IPS DF 4.7 (cell line): ENCODE results near the gene MAP2K3.

Source experiments
- DNase-seq: peaks from one replicate; pipeline ENCODE4 v3.0.0-alpha.2; 2013; ENCODE audit warnings: low spot score; ENCODE audit errors: extremely low read depth

Gene MAP2K3

GRCh38 chr17:21252796-21253645 is 31.5 kb upstream of the MAP2K3 start, which contains the start of gene NATD1:
NATD1 (minus strand) TSS chr17:21253410; CDS start chr17:21253264, 146 bp downstream.
- no peak for DNase-seq

GRCh38 chr17:21253646-21254441 is 30.7 kb upstream of the MAP2K3 start:
- DNase-seq = no peak

GRCh38 chr17:21258593-21258992 is 25.9 kb upstream of the MAP2K3 start:
- no peak for DNase-seq

GRCh38 chr17:21262259-21262993 is 22.1 kb upstream of the MAP2K3 start:
- no peak for DNase-seq

- no peak for DNase-seq
Observed at GRCh38 chr17:21263376-21263775, 21.1 kb upstream of the MAP2K3 start.

DNA sequence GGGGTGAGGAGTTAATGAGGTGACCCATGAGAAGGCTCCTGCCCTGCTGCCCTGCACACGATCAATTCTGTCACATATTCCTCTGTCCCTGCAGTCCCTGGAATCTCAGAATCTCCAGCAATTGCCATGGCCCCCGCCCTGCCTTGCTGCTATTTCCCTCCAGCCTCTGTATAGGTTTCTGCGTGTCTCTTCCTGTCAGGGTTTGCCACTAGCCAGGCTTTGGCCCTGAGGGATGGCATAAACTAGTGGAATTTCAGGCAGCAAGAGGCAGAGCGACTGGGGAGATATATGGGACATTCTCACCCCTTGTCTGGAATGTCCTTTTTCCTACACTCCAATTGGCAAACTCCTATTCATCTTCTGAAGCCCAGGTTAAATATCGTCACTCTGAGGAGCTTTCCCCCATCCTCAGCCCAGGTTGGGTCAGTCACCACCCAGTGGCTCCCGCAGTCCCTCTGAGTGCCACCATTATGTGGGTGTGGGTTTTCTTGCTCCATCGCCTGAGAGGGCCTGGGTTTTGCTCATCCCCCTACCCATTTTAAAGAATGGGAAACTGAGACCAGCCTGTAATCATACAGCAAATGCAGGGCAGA is 15.8 kb upstream of the MAP2K3 start:
- DNase-seq = no peak

GRCh38 chr17:21269394-21269793 is 15.1 kb upstream of the MAP2K3 start:
- DNase-seq = no peak

- no peak for DNase-seq
Observed at GRCh38 chr17:21271454-21272183, 12.9 kb upstream of the MAP2K3 start.

DNA sequence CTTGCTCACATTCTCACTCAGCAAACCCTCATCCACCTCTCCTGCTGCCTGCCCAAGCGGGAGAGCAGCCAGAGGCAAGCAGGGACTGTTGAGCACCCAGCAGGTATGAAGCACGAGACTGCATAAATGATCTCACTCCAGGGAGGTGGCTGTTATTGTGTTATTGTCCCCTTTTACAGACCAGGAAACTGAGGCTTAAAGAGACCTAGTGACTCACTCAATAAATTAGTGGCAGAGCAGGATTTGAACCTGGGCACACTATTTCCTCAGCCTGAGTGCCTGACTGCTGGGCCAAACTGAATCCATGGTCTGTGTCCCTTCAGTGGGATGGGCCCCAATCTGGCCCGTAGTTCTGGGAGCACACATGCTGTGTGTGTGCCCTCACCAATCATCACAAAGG is 12.3 kb upstream of the MAP2K3 start:
- DNase-seq = no peak

DNA sequence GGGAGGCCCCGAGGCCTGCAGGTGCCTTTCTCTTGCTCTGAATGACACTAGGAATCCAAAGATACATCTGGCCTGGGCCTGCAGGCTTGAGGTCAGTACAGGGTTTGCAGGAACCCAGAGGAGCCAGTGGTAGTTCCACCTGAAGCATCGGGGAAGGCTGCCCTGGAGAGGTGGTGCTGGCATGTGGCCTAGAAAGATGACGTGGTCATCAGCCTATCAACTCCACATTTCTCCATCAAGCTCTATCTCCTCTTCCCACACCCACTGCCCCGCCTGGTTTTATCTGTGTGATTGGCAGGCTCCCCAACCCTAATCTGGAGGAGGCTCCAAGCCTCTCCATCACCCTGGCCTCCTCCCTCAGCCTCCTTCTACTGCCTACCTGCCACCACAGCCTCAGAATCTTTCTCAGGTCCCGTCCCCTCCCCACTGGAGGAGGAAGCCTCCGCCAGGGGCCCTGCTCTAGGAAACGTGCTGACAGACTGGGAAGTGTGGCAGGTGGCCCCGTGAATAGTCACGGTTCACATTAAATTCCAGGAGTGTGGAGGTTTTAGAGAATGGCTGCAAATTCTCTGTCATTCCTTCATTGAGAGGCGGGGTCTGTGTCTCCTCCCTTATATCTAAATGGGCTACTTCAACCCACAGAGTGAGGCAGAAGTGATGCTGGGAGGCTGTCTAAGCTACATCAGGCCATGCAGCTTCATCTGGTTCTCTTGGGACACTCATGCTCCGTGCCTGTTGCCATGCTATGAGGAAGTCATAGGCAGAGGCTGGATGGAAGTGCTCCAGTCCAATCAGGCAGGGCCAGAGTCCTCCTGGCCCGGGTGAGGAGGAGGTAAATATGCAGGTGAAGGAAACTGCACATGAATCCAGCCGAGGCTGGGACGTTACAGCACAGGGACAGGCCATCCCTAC is 11.4 kb upstream of the MAP2K3 start:
- no peak for DNase-seq

DNA sequence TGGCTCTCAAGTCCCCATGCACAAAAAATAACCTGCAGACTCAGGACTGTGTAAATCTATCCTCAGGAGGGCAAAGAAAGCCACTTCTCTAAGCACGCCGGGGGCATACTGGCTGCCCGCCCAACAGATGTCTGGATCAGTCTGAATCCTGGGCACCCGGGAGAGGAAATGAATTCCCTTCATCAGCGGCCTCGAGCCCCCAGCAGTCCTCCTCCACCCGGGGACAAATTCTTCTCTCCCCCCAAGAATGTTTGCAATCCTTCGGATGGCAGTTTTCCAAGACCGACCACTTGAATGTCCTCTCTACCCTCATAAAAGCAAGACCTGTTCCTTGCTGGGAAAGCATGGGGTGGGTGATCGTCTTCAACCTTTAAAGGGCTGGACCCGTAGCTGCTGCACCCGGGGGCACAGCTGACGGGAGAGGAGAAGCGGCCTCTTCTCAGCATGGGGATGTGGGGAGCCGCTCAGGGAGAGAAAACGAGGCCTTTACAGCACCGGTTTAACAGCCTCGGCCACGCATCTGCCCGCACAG is 9.4 kb upstream of the MAP2K3 start:
- DNase-seq = no peak

GRCh38 chr17:21275579-21276263 is 8.8 kb upstream of the MAP2K3 start:
- DNase-seq = no peak

- DNase-seq = no peak
Observed at GRCh38 chr17:21276264-21276588, 8.3 kb upstream of the MAP2K3 start.

DNA sequence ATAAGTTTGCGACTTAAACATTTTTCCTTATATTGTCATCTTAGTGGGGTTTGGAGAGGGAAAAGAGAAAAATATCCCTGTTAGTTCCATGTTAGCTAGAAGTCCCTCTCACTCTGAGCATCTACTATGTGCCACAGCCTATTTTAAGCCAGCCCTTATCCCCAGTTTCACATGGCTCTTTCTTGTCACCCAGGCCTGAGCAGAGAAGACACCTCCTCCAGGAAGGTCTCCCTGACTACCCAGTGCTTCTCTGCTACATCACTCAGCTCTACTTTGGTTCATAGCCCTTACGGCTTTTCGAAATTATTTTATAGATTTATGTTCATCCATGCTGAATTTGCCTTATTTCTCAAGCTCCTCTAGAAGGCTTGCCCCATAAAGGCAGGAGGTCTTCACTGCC is 7.2 kb upstream of the MAP2K3 start:
- DNase-seq = no peak

- DNase-seq = no peak
Observed at GRCh38 chr17:21278450-21279197, 5.9 kb upstream of the MAP2K3 start.

- DNase-seq = no peak
Observed at GRCh38 chr17:21279198-21279535, 5.3 kb upstream of the MAP2K3 start.

GRCh38 chr17:21279582-21279981 is 4.9 kb upstream of the MAP2K3 start:
- DNase-seq = no peak

GRCh38 chr17:21280081-21280518 is 4.4 kb upstream of the MAP2K3 start:
- peak; percentile 36 for DNase-seq
